ENCODE data around the gene EYS. TPM values are rescaled to one million over a fixed set of nuclear protein-coding genes. Genes with fewer than 3 reads are reported as not detected.

Gene EYS
- total and polyA plus RNA-seq, 2 of the 13 experiments (the other 11 are each of a cell fraction or from before 2014, with no cell fraction given), result 0.04 to 0.07 TPM

DNA sequence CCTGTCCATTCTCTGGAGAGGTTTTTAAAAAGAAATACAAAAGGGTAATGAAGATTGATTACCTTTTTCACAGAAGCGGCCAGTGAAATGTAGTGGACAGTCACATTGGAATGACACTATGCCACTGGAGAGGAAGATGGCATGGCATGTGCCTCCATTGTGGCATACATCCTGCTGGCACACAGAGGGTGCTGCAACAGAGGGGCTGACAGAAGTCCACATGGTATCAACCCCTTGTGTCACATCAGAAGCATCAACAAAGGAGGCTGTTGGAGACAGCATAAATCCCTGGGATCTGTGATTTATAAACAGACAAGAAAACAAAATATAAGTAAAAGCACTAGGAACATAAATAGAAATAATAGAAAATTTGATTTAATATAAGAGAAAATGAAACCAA, 1476.5 kb downstream of the EYS start:
- FAIRE-seq (no peak), ATAC-seq (no peak), DNase-seq (ENCODE audit: low spot score) (no peak)
- TF ChIP-seq FOXK2 (IDR thresholded peaks at IDR 0.05), result no peak
- no peak for TF ChIP-seq ZNF205 (CRISPR knock-in tag; IDR thresholded peaks at IDR 0.05)
- no peak for TF ChIP-seq EEA1 (CRISPR knock-in tag; IDR thresholded peaks at IDR 0.05; ENCODE audit: borderline replicate concordance)
- TF ChIP-seq, protein P1, sequence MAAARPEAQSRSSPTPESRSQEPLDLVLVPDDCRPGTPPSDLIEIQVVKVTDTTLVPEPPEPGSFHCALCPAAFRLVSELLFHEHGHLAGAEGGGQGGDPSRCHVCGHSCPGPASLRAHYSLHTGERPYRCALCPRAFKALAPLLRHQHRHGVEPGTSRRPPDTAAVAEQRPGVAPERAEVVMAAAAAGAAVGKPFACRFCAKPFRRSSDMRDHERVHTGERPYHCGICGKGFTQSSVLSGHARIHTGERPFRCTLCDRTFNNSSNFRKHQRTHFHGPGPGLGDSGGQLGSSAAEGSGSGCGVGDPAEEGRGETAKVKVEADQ (CRISPR knock-in tag; IDR thresholded peaks at IDR 0.05; ENCODE audit: borderline replicate concordance), result no peak
- no peak for TF ChIP-seq KAT7 (CRISPR knock-in tag; IDR thresholded peaks at IDR 0.05; ENCODE audit: borderline replicate concordance)
- no peak for TF ChIP-seq ZNF430 (CRISPR knock-in tag; IDR thresholded peaks at IDR 0.05)
- TF ChIP-seq, protein P2, sequence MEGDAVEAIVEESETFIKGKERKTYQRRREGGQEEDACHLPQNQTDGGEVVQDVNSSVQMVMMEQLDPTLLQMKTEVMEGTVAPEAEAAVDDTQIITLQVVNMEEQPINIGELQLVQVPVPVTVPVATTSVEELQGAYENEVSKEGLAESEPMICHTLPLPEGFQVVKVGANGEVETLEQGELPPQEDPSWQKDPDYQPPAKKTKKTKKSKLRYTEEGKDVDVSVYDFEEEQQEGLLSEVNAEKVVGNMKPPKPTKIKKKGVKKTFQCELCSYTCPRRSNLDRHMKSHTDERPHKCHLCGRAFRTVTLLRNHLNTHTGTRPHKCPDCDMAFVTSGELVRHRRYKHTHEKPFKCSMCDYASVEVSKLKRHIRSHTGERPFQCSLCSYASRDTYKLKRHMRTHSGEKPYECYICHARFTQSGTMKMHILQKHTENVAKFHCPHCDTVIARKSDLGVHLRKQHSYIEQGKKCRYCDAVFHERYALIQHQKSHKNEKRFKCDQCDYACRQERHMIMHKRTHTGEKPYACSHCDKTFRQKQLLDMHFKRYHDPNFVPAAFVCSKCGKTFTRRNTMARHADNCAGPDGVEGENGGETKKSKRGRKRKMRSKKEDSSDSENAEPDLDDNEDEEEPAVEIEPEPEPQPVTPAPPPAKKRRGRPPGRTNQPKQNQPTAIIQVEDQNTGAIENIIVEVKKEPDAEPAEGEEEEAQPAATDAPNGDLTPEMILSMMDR (CRISPR knock-in tag; IDR thresholded peaks at IDR 0.05), result no peak
- TF ChIP-seq HOXA9 (CRISPR knock-in tag; IDR thresholded peaks at IDR 0.05; ENCODE audit: borderline replicate concordance), result no peak
- TF ChIP-seq NKX3-1 (CRISPR knock-in tag; IDR thresholded peaks at IDR 0.05), result no peak
- no peak for TF ChIP-seq HMG20B (CRISPR knock-in tag; conservative IDR thresholded peaks at IDR 0.05)
- TF ChIP-seq ZNF331 (CRISPR knock-in tag; IDR thresholded peaks at IDR 0.05), result no peak
- no peak for TF ChIP-seq LCORL (IDR thresholded peaks at IDR 0.05)
- TF ChIP-seq LCORL (CRISPR knock-in tag; IDR thresholded peaks at IDR 0.05), result no peak
- TF ChIP-seq ZNF367 (CRISPR knock-in tag; IDR thresholded peaks at IDR 0.05; ENCODE audit: borderline replicate concordance), result no peak
- TF ChIP-seq, protein P3, sequence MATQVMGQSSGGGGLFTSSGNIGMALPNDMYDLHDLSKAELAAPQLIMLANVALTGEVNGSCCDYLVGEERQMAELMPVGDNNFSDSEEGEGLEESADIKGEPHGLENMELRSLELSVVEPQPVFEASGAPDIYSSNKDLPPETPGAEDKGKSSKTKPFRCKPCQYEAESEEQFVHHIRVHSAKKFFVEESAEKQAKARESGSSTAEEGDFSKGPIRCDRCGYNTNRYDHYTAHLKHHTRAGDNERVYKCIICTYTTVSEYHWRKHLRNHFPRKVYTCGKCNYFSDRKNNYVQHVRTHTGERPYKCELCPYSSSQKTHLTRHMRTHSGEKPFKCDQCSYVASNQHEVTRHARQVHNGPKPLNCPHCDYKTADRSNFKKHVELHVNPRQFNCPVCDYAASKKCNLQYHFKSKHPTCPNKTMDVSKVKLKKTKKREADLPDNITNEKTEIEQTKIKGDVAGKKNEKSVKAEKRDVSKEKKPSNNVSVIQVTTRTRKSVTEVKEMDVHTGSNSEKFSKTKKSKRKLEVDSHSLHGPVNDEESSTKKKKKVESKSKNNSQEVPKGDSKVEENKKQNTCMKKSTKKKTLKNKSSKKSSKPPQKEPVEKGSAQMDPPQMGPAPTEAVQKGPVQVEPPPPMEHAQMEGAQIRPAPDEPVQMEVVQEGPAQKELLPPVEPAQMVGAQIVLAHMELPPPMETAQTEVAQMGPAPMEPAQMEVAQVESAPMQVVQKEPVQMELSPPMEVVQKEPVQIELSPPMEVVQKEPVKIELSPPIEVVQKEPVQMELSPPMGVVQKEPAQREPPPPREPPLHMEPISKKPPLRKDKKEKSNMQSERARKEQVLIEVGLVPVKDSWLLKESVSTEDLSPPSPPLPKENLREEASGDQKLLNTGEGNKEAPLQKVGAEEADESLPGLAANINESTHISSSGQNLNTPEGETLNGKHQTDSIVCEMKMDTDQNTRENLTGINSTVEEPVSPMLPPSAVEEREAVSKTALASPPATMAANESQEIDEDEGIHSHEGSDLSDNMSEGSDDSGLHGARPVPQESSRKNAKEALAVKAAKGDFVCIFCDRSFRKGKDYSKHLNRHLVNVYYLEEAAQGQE (IDR thresholded peaks at IDR 0.05; ENCODE audit: borderline replicate concordance in 1 of 2, low read depth in 1 of 2, low read length in 2 of 2), result no peak
- TF ChIP-seq SUZ12 (IDR thresholded peaks at IDR 0.05; ENCODE audit: low read depth, low read length), result no peak
- no peak for TF ChIP-seq CENPX (CRISPR knock-in tag; IDR thresholded peaks at IDR 0.05)
- no peak for TF ChIP-seq KLF15 (CRISPR knock-in tag; IDR thresholded peaks at IDR 0.05; ENCODE audit: borderline replicate concordance)
- TF ChIP-seq ZSCAN29 (CRISPR knock-in tag; conservative IDR thresholded peaks at IDR 0.05), result no peak
- WGBS (ENCODE audit: low lambda C conversion rate), result 0% methylated on average over 1 of the region's 1 CpG
- Histone ChIP-seq H3K4me2 (ENCODE audit: low read depth, low read length) (no peak overlapping the region), H3K4me1 (ENCODE audit: insufficient read depth, low read length) (no peaks in the 10 kb centered on the region), H3K79me2 (ENCODE audit: insufficient read depth, low read length) (no peaks in the 10 kb centered on the region), H3K36me3 (replicated peaks in 1 of 2; ENCODE audit: control insufficient read depth in 1 of 2, insufficient read depth in 2 of 2, low read length in 2 of 2) (no peaks in the 10 kb centered on the region), H3K9ac (ENCODE audit: insufficient read depth, low read depth, low read length) (no peak overlapping the region), H2AFZ (ENCODE audit: low read length) (no peak overlapping the region), H3K27me3 (ENCODE audit: control insufficient read depth in 1 of 2, insufficient read depth in 2 of 2, low read length in 2 of 2) (no peaks in the 10 kb centered on the region; a peak in 1 of 5 replicates), H4K20me1 (ENCODE audit: insufficient read depth, low read length) (no peaks in the 10 kb centered on the region), H3K27ac (ENCODE audit: extremely low read length, insufficient read depth, low read length) (no peak overlapping the region), H3K4me3 (replicated peaks in 1 of 3; ENCODE audit: insufficient read depth in 1 of 3, low read depth in 2 of 3, low read length in 3 of 3) (no peak overlapping the region), H3K9me3 (ENCODE audit: low read length) (no peaks in the 10 kb centered on the region)
- in situ Hi-C loops (cut with HindIII; ENCODE audit: extremely low pct_ligation_motif_present, low pct_unique_long_range_greater_than_20kb) (no loop called here), intact Hi-C loops (cut with micrococcal nuclease; ENCODE audit: unreplicated experiment) (no loop called here)
- CTCF ChIA-PET (ENCODE audit: low intra/inter-chr PET ratio, low total read pairs), result no interaction called here
- POLR2A ChIA-PET, result no interaction called here
- no TSS peak for BruUV-seq (replicated peaks)

Measured in HepG2 (cell line).